ENCODE measurements around the gene ANAPC7. TPM values are rescaled to one million over a fixed set of nuclear protein-coding genes. Genes with fewer than 3 reads are reported as not detected.
A peak's percentile ranks its signal among the peaks of the same experiment; 100 is the strongest.

The ANAPC7 gene
- total and polyA plus RNA-seq, 9 of the 15 experiments (the other 6 are each of a cell fraction or from before 2014, with no cell fraction given), result 46.7 to 158 (median 109) TPM

GRCh38 chr12:110347767-110348166 is 55.7 kb downstream of the ANAPC7 start:
- Histone ChIP-seq H3K9ac (ENCODE audit: insufficient read depth in 1 of 2, low read depth in 2 of 2, low read length in 2 of 2) (0 out of 4 replicates have a peak overlapping the region, but pooled peaks of 1 of the 2 experiments have one; percentile 14), H3K4me1 (replicated peaks in 1 of 2; ENCODE audit: control insufficient read depth in 2 of 2, insufficient read depth in 2 of 2, low read length in 2 of 2) (peaks cover 0 to 5% of the 10 kb centered on the region in 2 experiments; a peak in 1 of 5 replicates), H3K4me3 (no peak overlapping the region), H4K20me1 (replicated peaks; ENCODE audit: control insufficient read depth, insufficient read depth, low read length) (peaks cover 11% of the 10 kb centered on the region; the same call in 1 of the 2 replicates), H3K9me1 (ENCODE audit: control insufficient read depth, insufficient read depth, low read length) (no peaks in the 10 kb centered on the region), H3K9me3 (replicated peaks; ENCODE audit: control insufficient read depth, insufficient read depth, low read depth, low read length) (no peaks in the 10 kb centered on the region), H3K27ac (ENCODE audit: extremely low read depth, low read depth, low read length) (no peak overlapping the region), H3K36me3 (ENCODE audit: control insufficient read depth, insufficient read depth, low read length) (peaks cover 83% of the 10 kb centered on the region), H2AFZ (ENCODE audit: low read depth, low read length) (no peak overlapping the region), H3K79me2 (ENCODE audit: control insufficient read depth, insufficient read depth, low read length) (no peaks in the 10 kb centered on the region), H3K27me3 (ENCODE audit: control insufficient read depth in 2 of 2, insufficient read depth in 2 of 2, low read length in 2 of 2) (no peaks in the 10 kb centered on the region), H3K4me2 (ENCODE audit: insufficient read depth, low read length) (no peak overlapping the region)
- TF ChIP-seq TCFL5 (CRISPR knock-in tag; conservative IDR thresholded peaks at IDR 0.05) (no peak), DMBX1 (CRISPR knock-in tag; IDR thresholded peaks at IDR 0.05; ENCODE audit: borderline replicate concordance) (no peak), NFIX (CRISPR knock-in tag; IDR thresholded peaks at IDR 0.05; ENCODE audit: low read depth) (no peak), POLR2G (IDR thresholded peaks at IDR 0.05; ENCODE audit: low read depth, low read length) (0 out of 2 replicates have a peak, but pooled peaks have one; percentile 25), ZNF24 (IDR thresholded peaks at IDR 0.05) (no peak)
- 93% methylated on average over 8 of the region's 8 CpGs for WGBS (ENCODE audit: insufficient coverage, low coverage, missing lambda C conversion rate)
- DNase-seq (ENCODE audit: extremely low read depth in 1 of 4, low spot score in 3 of 4) (no peak), ATAC-seq (no peak), FAIRE-seq (no peak)
- CTCF ChIA-PET (ENCODE audit: low intra/inter-chr PET ratio), result no interaction called here
- POLR2A ChIA-PET, result interaction anchor here (0.5 to 3.2 kb wide), 6 partner anchors 10 to 110 kb away, joined by 3 to 18 read pairs (median 4); no protein-coding TSS in a partner anchor
- no TSS peak for BruUV-seq (replicated peaks)
- in situ Hi-C loops (cut with MboI) (no loop called here), intact Hi-C loops (cut with micrococcal nuclease) (no loop called here)

- in situ Hi-C loops (cut with MboI), result no loop called here
- peak overlapping the region in 1 of 2 experiments; percentile 29; a peak in 1 of 4 replicates for H3K9ac ChIP-seq (ENCODE audit: insufficient read depth in 1 of 2, low read depth in 2 of 2, low read length in 2 of 2)
- CTCF ChIA-PET (ENCODE audit: low intra/inter-chr PET ratio), result no interaction called here
- H3K4me2 ChIP-seq (ENCODE audit: insufficient read depth, low read length), result no peak overlapping the region
- intact Hi-C loops (cut with micrococcal nuclease), result no loop called here
- no TSS peak for BruUV-seq (replicated peaks)
- FAIRE-seq (no peak), ATAC-seq (no peak), DNase-seq (ENCODE audit: extremely low read depth in 1 of 4, low spot score in 3 of 4) (no peak)
- no peak overlapping the region for H3K27ac ChIP-seq (ENCODE audit: extremely low read depth, low read depth, low read length)
- peak; percentile 35; the same call in 1 of the 2 replicates for TF ChIP-seq SUPT5H (IDR thresholded peaks at IDR 0.05)
- no peak for TF ChIP-seq ATF7 (IDR thresholded peaks at IDR 0.05)
- H3K4me1 ChIP-seq (replicated peaks in 1 of 2; ENCODE audit: control insufficient read depth in 2 of 2, insufficient read depth in 2 of 2, low read length in 2 of 2), result no peaks in the 10 kb centered on the region
- H2AFZ ChIP-seq (ENCODE audit: low read depth, low read length), result no peak overlapping the region
- H3K9me1 ChIP-seq (ENCODE audit: control insufficient read depth, insufficient read depth, low read length), result no peaks in the 10 kb centered on the region
- POLR2A ChIA-PET, result interaction anchor here (0.7 to 0.9 kb wide), 2 partner anchors 8 to 13 kb away, joined by 3 to 4 read pairs; no protein-coding TSS in a partner anchor
- 93% methylated on average over 12 of the region's 12 CpGs for WGBS (ENCODE audit: insufficient coverage, low coverage, missing lambda C conversion rate)
- peaks cover 11% of the 10 kb centered on the region; the same call in 1 of the 2 replicates for H4K20me1 ChIP-seq (replicated peaks; ENCODE audit: control insufficient read depth, insufficient read depth, low read length)
- H3K4me3 ChIP-seq, result no peak overlapping the region
- H3K36me3 ChIP-seq (ENCODE audit: control insufficient read depth, insufficient read depth, low read length), result peaks cover 100% of the 10 kb centered on the region
- no peaks in the 10 kb centered on the region for H3K27me3 ChIP-seq (ENCODE audit: control insufficient read depth in 2 of 2, insufficient read depth in 2 of 2, low read length in 2 of 2)
- no peaks in the 10 kb centered on the region for H3K79me2 ChIP-seq (ENCODE audit: control insufficient read depth, insufficient read depth, low read length)
- no peaks in the 10 kb centered on the region for H3K9me3 ChIP-seq (replicated peaks; ENCODE audit: control insufficient read depth, insufficient read depth, low read depth, low read length)
These were observed 57.5 kb downstream of the ANAPC7 start for GRCh38 chr12:110345963-110346362.
